Kidney epithelial cell (primary cell): ENCODE data around the gene PLA2G4A. TPM values are rescaled to one million over a fixed set of nuclear protein-coding genes. Genes with fewer than 3 reads are reported as not detected.

Experiments
- DNase-seq: peaks from one replicate; pipeline ENCODE4 v3.0.0-alpha.2; 2010; ENCODE audit warnings: low read depth
- H3K27me3 ChIP-seq: 2 replicates; pipeline ENCODE4 v1.6.0; 2011; ENCODE audit warnings: low read length; ENCODE audit not compliant: control insufficient read depth, insufficient read depth
- H3K36me3 ChIP-seq: 2 replicates; pipeline ENCODE4 v1.5.1; 2011; ENCODE audit warnings: low read length; ENCODE audit not compliant: control insufficient read depth, insufficient read depth
- H3K4me3 ChIP-seq: 2 replicates; pipeline ENCODE4 v1.5.1; 2011; ENCODE audit warnings: low read depth, mild to moderate bottlenecking, control low read depth, low read length
- CTCF ChIP-seq: IDR thresholded peaks from 2 replicates; pipeline ENCODE4 v1.5.1; 2011; ENCODE audit warnings: mild to moderate bottlenecking, moderate library complexity, low read length, control low read depth, inconsistent platforms; ENCODE audit not compliant: insufficient read depth, poor library complexity, severe bottlenecking
- total RNA-seq: library from RNA; depleted of rRNA; stranded (reverse); fragments of >200 nt; gene quantifications from 2 replicates; pipeline ENCODE4 v1.2.3, GENCODE V29; 2015

The PLA2G4A gene
- total RNA-seq, 1 donor from 2014 or later, result 0.71 TPM

- H3K27me3 ChIP-seq, result no peaks in the 10 kb centered on the region
- H3K4me3 ChIP-seq, result no peak overlapping the region
- no peaks in the 10 kb centered on the region for H3K36me3 ChIP-seq
- DNase-seq, result no peak
- TF ChIP-seq CTCF, result no peak
These were observed 40.9 kb downstream of the PLA2G4A start for GRCh38 chr1:186869526-186870228.

- TF ChIP-seq CTCF, result no peak
- DNase-seq, result no peak
- Histone ChIP-seq H3K36me3 (no peaks in the 10 kb centered on the region), H3K4me3 (no peak overlapping the region), H3K27me3 (no peaks in the 10 kb centered on the region)
These were observed 43.0 kb downstream of the PLA2G4A start for GRCh38 chr1:186871784-186872183.

DNA sequence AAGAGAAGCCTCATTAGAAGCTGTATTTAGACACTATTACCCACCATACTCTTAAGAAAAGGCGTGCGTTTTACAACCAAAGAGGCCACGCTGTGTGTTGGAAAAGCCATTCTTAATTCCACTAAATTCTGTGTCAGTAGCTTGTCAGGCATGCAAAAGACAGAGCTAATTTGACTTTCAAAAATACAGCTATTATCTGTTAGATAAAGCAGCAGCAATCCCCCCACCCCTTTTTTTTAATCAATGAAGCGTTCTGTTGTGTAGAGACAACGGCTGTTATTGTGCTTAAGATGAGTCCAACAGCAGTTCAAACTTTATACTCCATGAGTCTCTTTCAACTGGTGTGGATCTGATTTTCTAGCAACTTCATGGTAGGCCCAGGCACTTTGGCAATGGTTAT is 43.5 kb downstream of the PLA2G4A start:
- H3K27me3 ChIP-seq, result no peaks in the 10 kb centered on the region
- no peak for TF ChIP-seq CTCF
- no peak overlapping the region for H3K4me3 ChIP-seq
- no peak for DNase-seq
- no peaks in the 10 kb centered on the region for H3K36me3 ChIP-seq

DNA sequence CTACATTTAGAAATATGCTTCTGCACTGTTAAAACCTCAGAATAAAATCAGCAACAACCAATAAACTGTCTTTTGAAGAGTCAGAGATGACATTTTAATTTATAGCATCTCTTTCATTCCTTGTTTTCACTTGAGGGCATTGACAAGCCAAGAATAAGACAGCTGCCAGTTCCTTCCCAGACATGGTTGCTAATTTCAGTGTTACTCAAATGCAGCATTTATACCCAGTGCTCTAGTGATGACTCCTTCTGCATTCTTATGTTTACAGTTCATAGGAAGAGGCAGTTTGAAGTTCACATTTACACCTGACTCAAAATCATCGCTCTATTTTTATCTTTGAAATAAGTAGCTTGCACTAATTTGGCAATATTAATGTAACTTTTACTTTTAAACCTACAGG is 44.9 kb downstream of the PLA2G4A start:
- no peaks in the 10 kb centered on the region for H3K27me3 ChIP-seq
- H3K4me3 ChIP-seq, result no peak overlapping the region
- no peak for TF ChIP-seq CTCF
- no peaks in the 10 kb centered on the region for H3K36me3 ChIP-seq
- DNase-seq, result no peak

DNA sequence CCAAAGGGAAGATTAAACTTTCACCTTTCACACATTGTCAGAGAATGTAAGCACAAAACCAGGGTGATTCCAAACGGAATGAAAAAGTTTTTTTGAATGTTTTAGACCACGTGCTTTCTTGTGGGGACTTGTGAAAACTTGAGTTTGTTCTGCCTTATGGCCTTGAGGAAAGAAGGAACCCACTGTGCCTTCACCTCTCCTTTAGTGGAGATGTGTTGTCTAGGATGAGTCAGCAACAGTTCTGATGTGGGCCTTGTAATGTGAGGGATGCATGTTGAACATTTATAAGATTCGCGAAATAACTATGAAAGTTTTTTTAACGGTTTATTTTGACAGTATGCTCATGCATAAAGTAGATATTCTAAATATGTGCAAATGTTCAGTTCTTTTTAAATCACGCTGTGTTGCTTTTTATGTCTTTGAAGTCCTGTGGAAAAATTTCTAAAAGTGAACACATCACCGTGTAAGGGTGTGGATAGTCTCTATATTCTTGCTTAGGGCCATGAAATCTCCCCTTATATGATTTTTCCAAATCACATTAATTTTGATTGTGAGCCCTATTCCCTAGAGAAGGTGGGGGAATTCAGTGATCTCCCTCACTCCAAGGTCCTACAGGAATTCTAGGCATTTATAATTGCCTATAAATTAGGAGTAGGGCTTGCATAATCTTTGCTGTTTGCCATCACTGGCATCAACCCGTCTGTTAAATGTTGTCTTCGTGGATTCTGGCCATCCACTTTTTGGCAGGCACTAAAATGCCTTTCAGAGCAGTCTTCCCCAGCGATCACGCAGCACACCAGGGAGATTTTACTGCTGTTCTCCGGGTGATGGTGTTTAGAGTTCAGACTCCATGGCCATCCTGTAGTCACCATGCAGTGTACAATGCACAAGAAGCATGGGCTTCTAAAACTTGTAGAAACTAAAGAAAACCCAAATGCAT is 47.4 kb downstream of the PLA2G4A start:
- Histone ChIP-seq H3K36me3 (no peaks in the 10 kb centered on the region), H3K27me3 (no peaks in the 10 kb centered on the region), H3K4me3 (no peak overlapping the region)
- no peak for TF ChIP-seq CTCF
- no peak for DNase-seq
